ENCODE data around the gene UNC79.

GRCh38 chr14:93582516-93582915 is 151.8 kb downstream of the UNC79 start:
- TF ChIP-seq POLR2A (IDR thresholded peaks at IDR 0.05) (no peak), CTCF (IDR thresholded peaks at IDR 0.05) (no peak), EP300 (IDR thresholded peaks at IDR 0.05) (no peak)

All from ovary (tissue), 3 donors.